ENCODE results near the gene SOAT2.

Gene SOAT2

DNA sequence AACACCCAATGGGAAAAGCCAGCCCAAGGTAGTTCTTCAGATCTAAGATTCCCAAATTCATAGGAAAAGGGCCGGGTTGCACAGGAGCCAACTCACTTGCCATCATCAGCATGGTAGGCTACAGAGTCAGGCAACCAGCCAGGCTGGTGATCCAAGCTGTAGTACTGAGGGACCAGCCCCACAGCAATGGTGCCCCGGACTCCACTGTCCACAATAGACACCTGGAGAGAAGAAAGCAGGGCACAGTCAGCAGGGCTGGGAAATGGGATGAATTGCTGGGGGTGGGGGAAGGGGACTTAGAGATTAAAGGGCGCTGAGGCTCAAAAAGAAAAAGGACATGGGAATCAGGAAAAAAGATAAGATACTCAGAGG lies 28.3 kb upstream of the SOAT2 start:
- Histone ChIP-seq H3K9me3 (ENCODE audit: control insufficient read depth, low read length) (no peaks in the 10 kb centered on the region), H3K36me3 (ENCODE audit: control insufficient read depth, insufficient read depth, low read length) (peaks cover 40% of the 10 kb centered on the region), H3K4me1 (ENCODE audit: control insufficient read depth, insufficient read depth, low read length, poor library complexity, severe bottlenecking) (peaks cover 29% of the 10 kb centered on the region), H3K27ac (ENCODE audit: low read depth, low read length, severe bottlenecking) (no peak overlapping the region), H3K4me3 (ENCODE audit: extremely low read depth, insufficient read depth, low read length, poor library complexity, severe bottlenecking) (no peak overlapping the region)
- WGBS, 2 experiments (ENCODE audit: insufficient coverage in 2 of 2): 92 to 100% methylated on average over 2 of the region's 3 CpGs

DNA sequence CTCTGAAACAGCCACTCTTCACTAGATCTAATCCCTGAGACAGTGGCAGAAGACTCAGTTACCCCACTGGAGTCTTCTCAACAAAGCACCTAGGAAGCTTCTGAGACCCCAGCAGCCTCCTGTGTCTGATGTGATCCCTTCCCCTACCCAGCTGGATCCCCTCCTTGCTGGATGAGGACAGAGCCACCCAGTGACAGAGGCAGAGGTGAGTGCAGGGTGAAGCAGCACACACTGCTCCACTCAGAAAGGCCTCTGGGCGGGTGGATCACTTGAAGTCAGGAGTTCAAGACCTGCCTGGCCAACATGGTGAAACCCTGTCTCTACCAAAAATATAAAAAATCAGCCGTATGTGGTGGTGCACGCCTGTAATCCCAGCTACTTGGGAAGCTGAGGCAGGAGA lies 26.8 kb upstream of the SOAT2 start:
- 90 to 96% methylated on average over 3 of the region's 3 CpGs for WGBS, 2 experiments (ENCODE audit: insufficient coverage in 2 of 2)
- no peak overlapping the region for H3K27ac ChIP-seq (ENCODE audit: low read depth, low read length, severe bottlenecking)
- H3K9me3 ChIP-seq (ENCODE audit: control insufficient read depth, low read length): no peaks in the 10 kb centered on the region
- peaks cover 20% of the 10 kb centered on the region for H3K4me1 ChIP-seq (ENCODE audit: control insufficient read depth, insufficient read depth, low read length, poor library complexity, severe bottlenecking)
- no peak overlapping the region for H3K4me3 ChIP-seq (ENCODE audit: extremely low read depth, insufficient read depth, low read length, poor library complexity, severe bottlenecking)
- H3K36me3 ChIP-seq (ENCODE audit: control insufficient read depth, insufficient read depth, low read length): peaks cover 36% of the 10 kb centered on the region

- H3K27ac ChIP-seq (ENCODE audit: low read depth, low read length, severe bottlenecking): no peak overlapping the region
- H3K4me1 ChIP-seq (ENCODE audit: control insufficient read depth, insufficient read depth, low read length, poor library complexity, severe bottlenecking): peaks cover 14% of the 10 kb centered on the region
- WGBS, 2 experiments (ENCODE audit: insufficient coverage in 2 of 2): 96 to 97% methylated on average over 8 of the region's 8 CpGs
- no peak overlapping the region for H3K4me3 ChIP-seq (ENCODE audit: extremely low read depth, insufficient read depth, low read length, poor library complexity, severe bottlenecking)
- H3K36me3 ChIP-seq (ENCODE audit: control insufficient read depth, insufficient read depth, low read length): peaks cover 36% of the 10 kb centered on the region
- no peaks in the 10 kb centered on the region for H3K9me3 ChIP-seq (ENCODE audit: control insufficient read depth, low read length)
Measured at GRCh38 chr12:53077030-53077429, 26.3 kb upstream of the SOAT2 start.

DNA sequence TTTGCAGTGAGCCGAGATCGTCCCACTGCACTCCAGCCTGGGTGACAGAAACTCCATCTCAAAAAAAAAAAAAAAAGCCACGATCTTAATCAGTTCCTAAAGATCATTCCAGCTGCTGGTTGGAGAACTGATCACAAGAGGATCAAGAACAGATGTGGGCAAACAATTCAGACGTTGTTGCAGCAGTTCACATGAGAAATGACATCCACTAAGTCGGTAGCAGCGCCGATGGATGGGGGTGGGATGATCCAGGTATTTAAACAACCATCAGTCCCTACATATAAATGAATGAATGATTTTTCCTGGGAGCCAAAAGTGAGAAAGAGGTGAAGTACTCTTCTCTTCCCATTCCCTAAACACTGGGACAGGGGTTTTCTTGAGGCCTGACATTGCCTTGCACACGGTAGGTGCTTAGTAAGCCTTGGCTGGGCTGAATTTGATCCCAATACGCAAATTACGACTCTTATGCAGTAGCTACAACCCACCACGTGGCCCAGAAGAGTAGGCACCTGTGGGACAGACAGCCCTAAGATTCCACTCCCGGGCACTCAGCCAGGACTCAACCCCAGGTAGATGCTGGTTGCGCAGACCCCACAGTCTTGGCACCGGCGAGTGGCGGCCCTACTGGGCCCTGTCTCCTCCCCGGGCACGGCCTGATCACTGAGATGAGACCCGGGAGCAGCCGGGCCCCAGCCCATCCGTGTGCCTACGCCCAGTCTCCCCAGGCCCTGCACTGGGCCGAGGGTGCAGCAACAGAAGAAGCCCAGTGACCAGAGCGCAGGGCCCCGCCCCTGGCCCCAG lies 24.7 kb upstream of the SOAT2 start:
- peaks cover 33% of the 10 kb centered on the region for H3K36me3 ChIP-seq (ENCODE audit: control insufficient read depth, insufficient read depth, low read length)
- 10 to 17% methylated on average over 18 to 20 of the region's 25 CpGs for WGBS, 2 experiments (ENCODE audit: insufficient coverage in 2 of 2)
- H3K9me3 ChIP-seq (ENCODE audit: control insufficient read depth, low read length): no peaks in the 10 kb centered on the region
- H3K27ac ChIP-seq (ENCODE audit: low read depth, low read length, severe bottlenecking): peak overlapping the region; percentile 71
- peaks cover 4% of the 10 kb centered on the region for H3K4me1 ChIP-seq (ENCODE audit: control insufficient read depth, insufficient read depth, low read length, poor library complexity, severe bottlenecking)
- peak overlapping the region; percentile 63 for H3K4me3 ChIP-seq (ENCODE audit: extremely low read depth, insufficient read depth, low read length, poor library complexity, severe bottlenecking)

DNA sequence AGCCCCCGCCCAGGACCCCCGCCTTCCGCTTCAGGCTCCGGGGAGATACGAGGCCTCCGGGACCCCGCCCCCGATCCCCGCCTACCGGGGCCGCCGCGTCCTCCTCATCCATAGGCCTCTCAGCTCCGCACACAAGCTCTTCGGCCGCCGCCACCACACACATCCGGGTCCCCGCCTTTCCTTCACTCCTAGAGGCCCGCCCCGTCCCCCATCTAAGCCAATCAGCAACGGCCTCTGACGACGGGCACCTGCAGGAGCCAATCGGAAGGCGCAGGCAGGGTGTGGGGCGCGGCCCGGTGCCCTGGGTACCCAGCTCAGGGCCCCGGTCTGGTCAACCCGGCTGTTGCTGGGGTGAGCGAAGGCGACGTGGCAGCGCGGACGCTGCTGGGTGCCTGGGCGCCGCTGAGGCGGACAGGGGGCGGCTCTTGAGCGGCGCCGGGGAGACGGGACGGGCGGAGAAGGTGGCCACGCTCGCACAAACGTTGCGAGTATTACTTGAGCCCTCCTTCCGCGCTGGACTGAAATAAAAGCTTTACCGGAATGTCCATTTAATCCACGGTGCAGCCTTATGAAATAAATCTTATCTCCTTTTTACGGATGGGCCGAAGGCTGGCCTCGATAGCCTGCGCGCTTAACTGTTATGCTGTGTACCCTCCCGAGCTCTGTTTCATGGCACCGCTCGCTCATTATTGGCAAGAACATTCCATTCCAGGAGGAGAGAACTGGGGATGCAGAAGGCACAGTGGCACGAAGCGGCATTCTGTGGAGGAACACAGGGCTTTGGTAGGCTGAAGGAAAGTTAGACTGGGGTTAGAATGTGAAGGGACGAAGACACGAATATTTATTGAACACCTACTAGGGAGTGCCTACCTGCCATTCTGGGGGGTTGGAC lies 23.8 kb upstream of the SOAT2 start, which contains the start of gene SPRYD3:
TSS of gene SPRYD3 (minus strand) at position 165 of the 892 bp plus-strand sequence. CDS start at position 108, 57 bp downstream.
- peak within 1 kb of the TSS; percentile 63 for H3K4me3 ChIP-seq (ENCODE audit: extremely low read depth, insufficient read depth, low read length, poor library complexity, severe bottlenecking)
- H3K36me3 ChIP-seq (ENCODE audit: control insufficient read depth, insufficient read depth, low read length): peaks cover 25% of the 10 kb centered on the region
- peak within 1 kb of the TSS; percentile 93 for H3K27ac ChIP-seq (ENCODE audit: low read depth, low read length, severe bottlenecking)
- H3K9me3 ChIP-seq (ENCODE audit: control insufficient read depth, low read length): peaks cover 5% of the 10 kb centered on the region
- H3K4me1 ChIP-seq (ENCODE audit: control insufficient read depth, insufficient read depth, low read length, poor library complexity, severe bottlenecking): peaks cover 4% of the 10 kb centered on the region
- WGBS, 2 experiments (ENCODE audit: insufficient coverage in 2 of 2): 4 to 6% methylated on average over 52 to 56 of the region's 67 CpGs

GRCh38 chr12:53082637-53083175 lies 20.6 kb upstream of the SOAT2 start:
- H3K4me3 ChIP-seq (ENCODE audit: extremely low read depth, insufficient read depth, low read length, poor library complexity, severe bottlenecking): no peak overlapping the region
- H3K36me3 ChIP-seq (ENCODE audit: control insufficient read depth, insufficient read depth, low read length): peaks cover under 1% of the 10 kb centered on the region
- 80% methylated on average over 1 of the region's 2 CpGs; no CpG with 5 or more reads in 1 of the 2 experiments for WGBS, 2 experiments (ENCODE audit: insufficient coverage in 2 of 2)

DNA sequence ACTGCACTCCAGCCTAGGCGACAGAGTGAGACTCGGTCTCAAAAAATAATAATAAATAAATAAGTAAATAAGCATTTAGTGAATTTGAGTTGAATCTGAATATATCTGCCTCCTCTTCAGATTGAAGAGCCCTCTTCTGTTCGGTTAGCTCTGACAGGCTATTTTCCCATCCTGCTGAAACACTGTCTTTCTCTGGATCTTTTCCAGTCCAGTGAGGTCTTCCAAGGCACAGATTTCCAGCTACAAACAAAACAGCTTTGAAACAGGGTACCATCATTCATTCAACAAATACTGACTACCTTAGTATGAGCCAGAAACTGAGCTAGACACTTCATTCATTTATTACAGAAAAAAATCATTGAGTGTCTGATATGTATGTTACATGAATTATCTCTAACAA lies 16.9 kb upstream of the SOAT2 start:
- WGBS, 2 experiments (ENCODE audit: insufficient coverage in 2 of 2): 100% methylated on average over 1 of the region's 3 CpGs
- no peaks in the 10 kb centered on the region for H3K36me3 ChIP-seq (ENCODE audit: control insufficient read depth, insufficient read depth, low read length)

More at GRCh38 chr12:53082637-53083175, 20.6 kb upstream of the SOAT2 start:
- Histone ChIP-seq H3K27ac (ENCODE audit: low read depth, low read length, severe bottlenecking) (no peak overlapping the region), H3K4me1 (ENCODE audit: control insufficient read depth, insufficient read depth, low read length, poor library complexity, severe bottlenecking) (peaks cover 4% of the 10 kb centered on the region), H3K9me3 (ENCODE audit: control insufficient read depth, low read length) (peaks cover 5% of the 10 kb centered on the region)

DNA sequence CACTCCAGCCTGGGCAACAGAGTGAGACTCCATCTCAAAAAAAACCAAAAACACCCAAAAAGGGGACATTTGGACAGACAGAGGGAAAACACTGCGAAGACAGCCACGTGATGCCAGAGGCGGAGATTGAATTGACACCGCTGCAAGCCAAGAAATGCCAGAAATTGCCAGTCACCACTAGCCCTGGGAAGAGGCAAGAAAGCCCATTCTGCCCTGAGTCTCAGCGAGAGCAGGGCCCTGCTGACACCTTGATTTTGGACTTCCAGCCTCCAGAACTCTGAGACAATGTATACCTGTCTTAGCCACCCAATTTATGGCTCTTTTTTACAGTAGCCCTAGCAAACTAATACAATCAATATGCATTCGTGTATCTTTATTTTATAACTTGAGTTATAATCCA lies 13.2 kb upstream of the SOAT2 start:
- no peaks in the 10 kb centered on the region for H3K36me3 ChIP-seq (ENCODE audit: control insufficient read depth, insufficient read depth, low read length)
- H3K4me1 ChIP-seq (ENCODE audit: control insufficient read depth, insufficient read depth, low read length, poor library complexity, severe bottlenecking): peaks cover 3% of the 10 kb centered on the region
- no peak overlapping the region for H3K27ac ChIP-seq (ENCODE audit: low read depth, low read length, severe bottlenecking)
- no peak overlapping the region for H3K4me3 ChIP-seq (ENCODE audit: extremely low read depth, insufficient read depth, low read length, poor library complexity, severe bottlenecking)
- 84 to 94% methylated on average over 4 to 5 of the region's 6 CpGs for WGBS, 2 experiments (ENCODE audit: insufficient coverage in 2 of 2)
- H3K9me3 ChIP-seq (ENCODE audit: control insufficient read depth, low read length): no peaks in the 10 kb centered on the region

More for the DNA sequence above, 16.9 kb upstream of the SOAT2 start:
- Histone ChIP-seq H3K4me3 (ENCODE audit: extremely low read depth, insufficient read depth, low read length, poor library complexity, severe bottlenecking) (no peak overlapping the region), H3K4me1 (ENCODE audit: control insufficient read depth, insufficient read depth, low read length, poor library complexity, severe bottlenecking) (no peaks in the 10 kb centered on the region), H3K27ac (ENCODE audit: low read depth, low read length, severe bottlenecking) (no peak overlapping the region), H3K9me3 (ENCODE audit: control insufficient read depth, low read length) (peaks cover 5% of the 10 kb centered on the region)

- Histone ChIP-seq H3K36me3 (ENCODE audit: control insufficient read depth, insufficient read depth, low read length) (no peaks in the 10 kb centered on the region), H3K4me1 (ENCODE audit: control insufficient read depth, insufficient read depth, low read length, poor library complexity, severe bottlenecking) (peaks cover 3% of the 10 kb centered on the region), H3K4me3 (ENCODE audit: extremely low read depth, insufficient read depth, low read length, poor library complexity, severe bottlenecking) (no peak overlapping the region), H3K27ac (ENCODE audit: low read depth, low read length, severe bottlenecking) (no peak overlapping the region), H3K9me3 (ENCODE audit: control insufficient read depth, low read length) (no peaks in the 10 kb centered on the region)
- 71 to 100% methylated on average over 1 of the region's 2 CpGs for WGBS, 2 experiments (ENCODE audit: insufficient coverage in 2 of 2)
Measured at GRCh38 chr12:53090554-53090953, 12.7 kb upstream of the SOAT2 start.

DNA sequence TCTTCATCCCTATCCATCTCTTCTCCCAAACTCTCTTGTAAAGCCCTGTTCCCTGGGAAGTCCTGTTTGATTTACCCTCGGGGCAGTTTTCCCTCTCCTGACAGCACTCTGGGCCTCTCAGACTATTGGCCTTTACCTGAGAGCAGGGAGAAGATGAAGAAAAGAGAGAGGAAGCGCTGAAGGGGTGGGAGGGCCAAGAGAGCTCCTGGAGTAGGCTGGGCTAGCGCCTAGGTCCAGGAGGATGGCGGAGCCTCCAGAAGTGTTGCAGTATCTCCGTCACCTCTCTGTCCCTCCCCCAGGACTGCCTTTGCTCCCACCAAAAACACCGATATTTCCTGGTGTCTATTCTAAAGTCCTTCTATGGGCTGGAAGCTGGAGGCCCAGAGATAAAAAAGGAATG lies 11.5 kb upstream of the SOAT2 start:
- no peak overlapping the region for H3K4me3 ChIP-seq (ENCODE audit: extremely low read depth, insufficient read depth, low read length, poor library complexity, severe bottlenecking)
- no peaks in the 10 kb centered on the region for H3K36me3 ChIP-seq (ENCODE audit: control insufficient read depth, insufficient read depth, low read length)
- 73% methylated on average over 2 of the region's 6 CpGs; no CpG with 5 or more reads in 1 of the 2 experiments for WGBS, 2 experiments (ENCODE audit: insufficient coverage in 2 of 2)
- H3K9me3 ChIP-seq (ENCODE audit: control insufficient read depth, low read length): no peaks in the 10 kb centered on the region
- H3K4me1 ChIP-seq (ENCODE audit: control insufficient read depth, insufficient read depth, low read length, poor library complexity, severe bottlenecking): peaks cover 12% of the 10 kb centered on the region
- H3K27ac ChIP-seq (ENCODE audit: low read depth, low read length, severe bottlenecking): no peak overlapping the region
